Stimulated activated CD4-positive, alpha-beta T cell treated with anti-CD3 and anti-CD28 coated beads, Interleukin-1b, Interleukin-23, amount 100 ng/mL, for 1 hour (primary cell): ENCODE results near the gene KEL.

Experiments used
- DNase-seq, 2 donors: peaks; one replicate each; pipeline ENCODE4 v3.0.0-alpha.2; 2020; ENCODE audit warnings: low read depth in 2 of 2

Gene KEL

GRCh38 chr7:142962991-142963390, 828 bp upstream of the KEL start:
- no peak for DNase-seq

DNA sequence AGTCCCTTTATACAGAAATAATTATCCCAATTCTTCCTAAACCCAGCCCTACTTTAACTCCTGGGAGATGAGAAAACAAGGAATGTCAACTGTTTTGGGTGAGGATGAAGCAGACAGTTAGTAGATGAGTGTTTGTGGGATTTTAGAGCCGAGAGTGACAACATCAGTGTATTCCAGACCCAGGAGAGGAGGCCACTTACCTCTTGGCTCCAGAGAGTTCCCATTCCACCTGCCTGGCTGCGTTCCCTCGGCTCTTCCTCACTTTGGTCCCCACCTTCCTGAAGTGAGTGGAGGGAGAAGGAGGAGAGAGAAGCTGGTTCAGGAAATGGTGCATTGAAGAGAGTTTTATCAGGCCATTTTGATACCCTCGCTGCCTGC, 579 bp downstream of the KEL start:
- DNase-seq: no peak

DNA sequence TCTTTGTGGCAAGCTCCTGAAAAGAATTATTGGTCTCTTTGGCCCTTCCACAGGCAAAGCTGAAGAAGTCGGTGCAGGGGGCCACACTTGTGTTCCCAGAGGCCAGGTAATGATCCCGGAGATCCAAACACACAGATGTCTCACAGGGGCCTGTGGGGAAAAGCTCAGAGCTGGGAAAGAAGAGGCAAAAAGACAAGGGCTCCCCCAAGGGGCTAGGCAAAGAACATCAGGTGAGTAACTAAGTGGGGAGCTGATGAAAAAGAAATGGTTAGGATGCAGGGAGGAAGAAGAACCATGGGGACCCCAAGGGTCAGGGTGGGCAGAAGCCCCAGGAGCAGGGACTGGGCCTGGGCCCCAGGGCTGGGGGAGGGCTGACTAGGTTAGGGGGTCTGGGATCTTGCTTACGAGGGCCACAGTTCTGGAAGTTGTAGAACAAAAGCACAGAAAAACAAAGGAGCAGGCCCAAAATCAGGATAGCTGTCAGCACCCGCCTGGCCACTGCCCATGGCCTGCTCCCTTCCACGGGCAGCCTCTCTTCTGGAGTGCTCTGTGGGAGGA, 1.1 kb downstream of the KEL start:
- no peak for DNase-seq

DNA sequence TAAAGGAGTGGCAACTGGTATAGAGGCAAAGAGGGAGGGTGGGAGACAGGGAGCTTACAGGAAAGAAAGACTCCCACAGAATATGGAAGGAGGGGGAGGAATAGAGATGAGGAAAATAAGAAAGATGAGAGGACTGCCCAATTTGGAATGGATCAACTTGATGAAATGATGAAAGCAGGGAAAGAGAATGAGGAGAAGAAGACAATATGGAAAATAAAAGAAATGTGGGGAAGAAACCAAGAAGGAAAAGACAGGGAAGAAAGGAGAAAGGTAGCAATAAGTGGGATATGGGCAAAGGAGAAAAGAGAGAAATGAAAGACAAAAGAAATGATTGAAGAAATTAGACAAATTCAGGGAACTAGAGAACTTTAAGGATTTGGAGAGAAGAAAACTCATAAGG, 3.0 kb downstream of the KEL start:
- DNase-seq: no peak

DNA sequence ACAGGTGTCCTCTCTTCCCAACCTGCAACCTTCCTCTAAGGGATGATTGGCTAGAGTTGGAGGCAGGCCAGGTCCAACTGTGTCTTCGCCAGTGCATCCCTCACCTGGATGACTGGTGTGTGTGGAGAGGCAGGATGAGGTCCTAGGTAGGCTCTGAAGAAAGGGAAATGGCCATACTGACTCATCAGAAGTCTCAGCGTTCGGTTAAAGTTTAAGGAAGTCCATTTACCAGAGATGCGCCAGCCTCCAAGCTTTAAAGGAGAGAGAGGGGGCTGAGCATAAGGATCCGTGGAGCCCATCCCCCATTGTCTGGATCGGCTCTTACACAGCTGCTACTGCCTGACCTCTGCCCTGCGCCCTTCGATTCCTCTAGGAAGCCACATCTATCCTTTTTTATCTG, 4.4 kb downstream of the KEL start:
- DNase-seq: no peak

GRCh38 chr7:142956951-142957623, 5.1 kb downstream of the KEL start:
- DNase-seq: no peak

DNA sequence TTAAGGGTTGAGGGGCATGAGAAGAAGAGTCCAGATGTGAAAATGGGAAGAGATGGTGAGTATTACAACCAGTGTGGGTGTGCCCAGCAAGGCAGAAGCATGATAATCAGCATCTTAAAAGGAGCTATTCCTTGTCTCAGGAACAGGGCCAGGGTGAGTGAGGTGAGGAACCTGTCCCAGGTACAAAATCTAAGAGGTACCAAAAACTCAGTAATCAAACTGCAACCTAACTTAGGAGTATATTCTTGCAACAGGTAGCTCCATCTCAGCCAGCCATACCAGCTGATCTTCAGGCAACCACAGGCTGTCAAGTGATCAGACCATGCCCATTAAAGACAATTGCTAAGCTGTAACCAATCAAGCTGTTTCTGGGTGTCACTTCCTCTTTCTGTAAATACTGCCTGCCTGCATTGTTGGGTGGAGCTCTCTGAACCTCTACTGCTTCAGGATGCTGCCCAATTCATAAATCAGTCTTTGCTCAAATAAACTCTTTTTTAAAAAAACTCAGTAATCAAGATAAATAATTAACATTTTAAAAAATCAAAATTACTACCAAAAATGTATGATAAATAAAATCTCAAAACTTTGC, 7.4 kb downstream of the KEL start:
- no peak for DNase-seq

GRCh38 chr7:142950235-142950634, 11.9 kb downstream of the KEL start:
- DNase-seq: no peak

DNA sequence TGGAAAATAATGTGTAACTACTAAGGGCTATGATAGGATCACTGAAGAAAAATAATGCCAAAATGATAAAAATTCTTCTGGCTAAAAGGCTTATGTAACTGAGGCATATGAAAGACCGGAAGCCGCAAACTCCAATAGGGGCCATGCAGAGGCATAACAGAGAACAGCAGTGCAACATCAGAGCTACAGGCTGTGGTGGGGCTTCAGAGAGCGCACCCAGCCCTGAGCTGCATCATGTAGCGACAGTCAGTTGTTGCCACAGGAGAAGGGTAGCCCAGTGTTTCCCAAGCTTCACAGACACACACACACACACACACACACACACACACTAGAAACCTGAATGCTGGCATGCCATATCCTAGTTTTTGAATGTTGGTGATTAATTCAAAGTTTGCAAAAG, 13.6 kb downstream of the KEL start:
- no peak for DNase-seq

DNA sequence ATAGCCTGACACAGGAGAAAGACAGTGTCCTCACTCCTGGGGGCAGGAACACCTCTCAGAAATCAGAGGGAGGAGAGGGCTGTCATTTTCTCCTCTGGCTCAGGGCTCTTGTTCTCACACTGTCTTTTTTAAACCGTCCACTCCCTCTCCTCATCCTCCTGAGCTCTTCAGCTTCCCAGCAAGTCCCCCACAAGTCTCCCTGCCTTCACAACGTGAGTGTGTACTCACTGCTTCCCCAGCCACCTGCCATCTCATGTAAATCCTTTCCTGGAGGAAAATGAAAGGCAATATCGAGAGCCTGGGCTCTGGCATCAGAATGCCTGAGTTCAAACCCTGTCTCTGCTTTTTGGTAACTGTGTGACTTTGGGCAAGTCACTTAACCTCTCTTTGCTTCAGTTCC, 17.2 kb downstream of the KEL start:
- no peak for DNase-seq

DNA sequence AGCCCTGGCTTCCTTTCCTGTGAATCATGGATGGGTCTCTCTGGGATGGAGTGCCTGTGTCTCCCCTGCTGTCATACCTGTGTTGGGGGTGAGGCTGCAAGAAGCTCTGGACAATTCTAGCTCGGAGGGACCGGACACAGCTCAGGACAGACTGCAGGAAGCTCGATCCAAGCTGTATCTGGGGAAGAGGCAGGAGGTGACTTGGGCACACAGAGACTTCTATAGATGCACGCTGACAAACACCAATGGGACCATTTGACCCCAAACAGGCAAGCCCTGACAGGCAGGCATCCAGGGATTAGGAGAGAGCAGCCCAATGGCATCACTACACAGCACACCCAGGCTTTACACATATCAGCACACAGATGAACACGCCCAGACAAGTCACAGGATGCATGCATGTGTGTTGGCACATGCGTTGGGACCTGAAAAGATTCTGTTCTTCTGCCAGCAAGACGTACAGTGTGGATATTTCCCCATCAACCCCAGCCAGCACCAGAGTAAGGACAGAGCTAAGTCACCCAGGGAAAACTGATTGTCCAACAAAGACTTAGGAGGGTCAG, 18.4 kb downstream of the KEL start:
- DNase-seq: no peak

- no peak for DNase-seq
Observed at GRCh38 chr7:142942746-142943145, 19.4 kb downstream of the KEL start.

GRCh38 chr7:142941541-142941940, 20.6 kb downstream of the KEL start:
- DNase-seq: no peak

DNA sequence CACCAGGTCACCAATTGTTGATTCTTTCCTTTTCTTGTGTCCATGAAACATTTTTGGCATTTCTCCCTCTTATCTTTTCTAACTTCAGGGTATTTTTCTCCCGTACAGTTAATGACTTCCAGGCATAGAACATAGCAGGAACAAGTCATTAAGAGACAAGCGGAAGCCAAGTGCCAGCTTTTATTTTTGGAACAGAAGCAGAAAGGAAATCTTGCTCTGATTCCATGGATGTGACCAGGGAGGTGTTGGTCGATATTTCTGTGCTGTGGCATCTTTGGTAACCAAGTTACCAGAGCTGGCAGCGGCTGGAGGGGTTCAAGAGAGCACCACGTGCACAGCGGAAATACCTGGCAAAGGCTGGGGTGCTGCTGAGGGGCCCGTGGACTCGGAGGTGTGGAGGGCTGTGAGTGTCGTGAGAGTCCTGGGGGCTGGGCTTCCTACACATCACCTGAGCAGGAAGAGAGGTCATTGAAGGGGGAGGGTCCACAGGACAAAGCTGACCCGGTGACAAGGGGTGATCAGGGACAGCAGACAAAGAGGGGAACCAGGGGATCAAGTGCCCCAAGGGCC, 21.1 kb downstream of the KEL start:
- no peak for DNase-seq

GRCh38 chr7:142939226-142939910, 22.8 kb downstream of the KEL start, which contains the start of gene LLCFC1:
TSS of gene LLCFC1 (plus strand) at chr7:142939484. CDS start at chr7:142939622, 138 bp downstream.
- no peak for DNase-seq

GRCh38 chr7:142938611-142939010, 23.6 kb downstream of the KEL start:
- no peak for DNase-seq

- no peak for DNase-seq
Observed at GRCh38 chr7:142935941-142936565, 26.1 kb downstream of the KEL start.

GRCh38 chr7:142934056-142934455, 28.1 kb downstream of the KEL start:
- DNase-seq: no peak

DNA sequence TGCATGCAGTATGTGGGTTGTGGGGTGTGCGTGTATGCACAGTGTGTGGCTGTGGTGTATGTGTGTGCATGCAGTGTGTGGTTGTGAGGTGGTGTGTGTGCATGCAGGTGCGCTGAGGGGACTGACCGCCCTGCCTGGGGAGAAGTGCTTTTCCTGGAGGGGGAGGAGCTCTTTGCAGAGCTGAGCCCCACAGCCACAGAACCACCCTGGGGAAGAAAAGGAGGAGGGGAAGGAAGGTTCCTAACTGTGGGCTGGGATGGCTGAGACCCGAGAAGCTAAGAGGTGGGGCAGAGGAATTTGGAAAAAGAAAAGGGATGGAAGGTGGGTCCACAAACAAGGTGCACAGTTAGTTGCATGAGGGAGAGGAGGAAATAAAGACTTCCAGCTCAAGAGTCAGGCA, 28.5 kb downstream of the KEL start, which contains the start of gene TRPV5:
TRPV5 (minus strand) TSS at position 123 of the 400 bp plus-strand sequence. CDS start 287 bp downstream, outside the sequence.
- DNase-seq: no peak

DNA sequence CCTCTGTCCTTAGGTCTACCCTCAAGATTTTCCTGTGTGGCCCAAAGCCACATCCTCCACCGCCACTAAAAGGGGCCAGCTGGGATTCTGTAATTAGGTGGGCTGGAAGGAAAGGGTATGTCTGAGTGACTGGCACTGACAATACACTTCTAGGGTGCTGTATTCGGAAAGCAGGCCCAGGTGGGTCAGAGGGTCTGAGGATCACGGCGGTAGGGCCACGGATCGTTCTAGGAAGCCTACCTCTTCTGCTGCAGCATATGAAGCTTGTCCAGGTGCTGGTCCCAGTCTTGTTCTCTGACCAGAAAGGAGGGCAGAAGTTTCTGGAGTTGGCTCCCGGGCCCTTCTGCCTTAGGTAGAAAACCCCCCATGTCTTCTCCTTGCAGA, 29.1 kb downstream of the KEL start:
- DNase-seq: no peak

GRCh38 chr7:142932386-142933091, 29.6 kb downstream of the KEL start:
- no peak for DNase-seq
